GM23338 (cell line): ENCODE measurements around the gene ATG4B. TPM values are rescaled to one million over a fixed set of nuclear protein-coding genes. Genes with fewer than 3 reads are reported as not detected.

Experiments used
- ATAC-seq: fragments of 200-7000 bp; cut with Tn5 transposase; 3 replicates; pipeline ENCODE4 v1.9.1; 2020
- DNase-seq: peaks from one replicate; pipeline ENCODE4 v3.0.0-alpha.2; 2015; ENCODE audit warnings: low spot score
- H2AFZ ChIP-seq: fragments of 200-600 bp; sonication (generic); 2 replicates; pipeline ENCODE4 v1.8.0; 2016; ENCODE audit warnings: antibody characterized with exemption, mild to moderate bottlenecking, moderate library complexity
- H3F3A ChIP-seq: fragments of 200-600 bp; sonication (generic); replicated peaks from 2 replicates; pipeline ENCODE4 v1.8.0; 2017; ENCODE audit warnings: antibody characterized with exemption, mixed run types, low read depth
- H3K27ac ChIP-seq: fragments of 200-600 bp; sonication (generic); 2 replicates; pipeline ENCODE4 v1.6.1; 2016; ENCODE audit warnings: low read depth
- H3K27me3 ChIP-seq: fragments of 200-600 bp; sonication (generic); 2 replicates; pipeline ENCODE4 v1.8.0; 2016; ENCODE audit warnings: mild to moderate bottlenecking, mixed run types, moderate library complexity; ENCODE audit not compliant: insufficient read depth
- H3K36me3 ChIP-seq: fragments of 200-600 bp; sonication (generic); 2 replicates; pipeline ENCODE4 v1.8.0; 2016; ENCODE audit warnings: mild to moderate bottlenecking; ENCODE audit not compliant: insufficient read depth
- H3K4me1 ChIP-seq: fragments of 200-600 bp; sonication (generic); 2 replicates; pipeline ENCODE4 v1.8.0; 2016; ENCODE audit warnings: mild to moderate bottlenecking, moderate library complexity; ENCODE audit not compliant: insufficient read depth
- H3K4me2 ChIP-seq: fragments of 200-600 bp; sonication (generic); 2 replicates; pipeline ENCODE4 v1.7.1; 2017; ENCODE audit warnings: mixed run types
- H3K4me3 ChIP-seq: fragments of 200-600 bp; sonication (generic); 2 replicates; pipeline ENCODE4 v1.6.1; 2016; ENCODE audit warnings: mixed run types
- H3K79me2 ChIP-seq: fragments of 200-600 bp; sonication (generic); replicated peaks from 2 replicates; pipeline ENCODE4 v1.8.0; 2017; ENCODE audit warnings: mild to moderate bottlenecking; ENCODE audit not compliant: insufficient read depth
- H3K9me2 ChIP-seq: fragments of 200-600 bp; sonication (generic); 2 replicates; pipeline ENCODE4 v1.8.0; 2017; ENCODE audit not compliant: insufficient read depth
- H4K20me1 ChIP-seq: fragments of 200-600 bp; sonication (generic); replicated peaks from 2 replicates; pipeline ENCODE4 v1.8.0; 2017; ENCODE audit warnings: mild to moderate bottlenecking; ENCODE audit not compliant: insufficient read depth
- H3K27ac Mint-ChIP-seq: 2 replicates; pipeline ENCODE4 v1.8.0; 2020; ENCODE audit warnings: inconsistent platforms, mild to moderate bottlenecking, moderate library complexity, mixed read lengths
- H3K27me3 Mint-ChIP-seq: 3 replicates; pipeline ENCODE4 v1.8.0; 2022; ENCODE audit warnings: low read depth, mild to moderate bottlenecking, moderate library complexity, mixed read lengths, inconsistent platforms; ENCODE audit not compliant: insufficient read depth, poor library complexity
- H3K36me3 Mint-ChIP-seq: 3 replicates; pipeline ENCODE4 v1.8.0; 2021; ENCODE audit warnings: low read depth, mild to moderate bottlenecking, inconsistent platforms, moderate library complexity, mixed read lengths
- H3K4me1 Mint-ChIP-seq: 3 replicates; pipeline ENCODE4 v1.8.0; 2020; ENCODE audit warnings: mild to moderate bottlenecking, inconsistent platforms, mixed read lengths
- H3K4me3 Mint-ChIP-seq: 3 replicates; pipeline ENCODE4 v1.8.0; 2021; ENCODE audit warnings: moderate library complexity, mild to moderate bottlenecking, inconsistent platforms, mixed read lengths
- H3K9me3 Mint-ChIP-seq: 3 replicates; pipeline ENCODE4 v1.8.0; 2020; ENCODE audit warnings: moderate library complexity, mild to moderate bottlenecking, inconsistent platforms, mixed read lengths
- CREB1 ChIP-seq: fragments of 250-450 bp; sonication (Bioruptor Pico); IDR thresholded peaks from 2 replicates; pipeline ENCODE4 v1.5.0; 2020; ENCODE audit warnings: low read depth, mild to moderate bottlenecking, moderate library complexity
- EZH2 ChIP-seq: fragments of 200-600 bp; sonication (generic); IDR thresholded peaks from one replicate; pipeline ENCODE4 v1.8.0; 2017; ENCODE audit warnings: antibody characterized with exemption, mild to moderate bottlenecking, low read depth; ENCODE audit not compliant: unreplicated experiment
- EZH2phosphoT487 ChIP-seq: fragments of 200-600 bp; sonication (generic); IDR thresholded peaks from one replicate; pipeline ENCODE4 v1.8.1; 2018; ENCODE audit warnings: antibody characterized with exemption; ENCODE audit not compliant: unreplicated experiment
- JUNB ChIP-seq: IDR thresholded peaks from one replicate; pipeline ENCODE4 v1.6.1; 2016; ENCODE audit warnings: antibody characterized with exemption; ENCODE audit not compliant: unreplicated experiment
- NANOG ChIP-seq: IDR thresholded peaks from 2 replicates; pipeline ENCODE4 v1.6.1; 2016; ENCODE audit warnings: antibody characterized with exemption, borderline replicate concordance
- POLR2AphosphoS5 ChIP-seq: IDR thresholded peaks from 2 replicates; pipeline ENCODE4 v1.6.1; 2016; ENCODE audit warnings: antibody characterized with exemption, low read depth
- STAT1 ChIP-seq: IDR thresholded peaks from one replicate; pipeline ENCODE4 v1.6.1; 2016; ENCODE audit warnings: antibody characterized with exemption; ENCODE audit not compliant: unreplicated experiment
- ZNF114 ChIP-seq: fragments of 250-450 bp; sonication (Bioruptor Pico); IDR thresholded peaks from 2 replicates; pipeline ENCODE4 v1.5.0; 2020; ENCODE audit warnings: mild to moderate bottlenecking, moderate library complexity
- ZNF331 ChIP-seq: fragments of 250-450 bp; sonication (Bioruptor Pico); IDR thresholded peaks from 2 replicates; pipeline ENCODE4 v1.5.0; 2020; ENCODE audit warnings: low read depth, mild to moderate bottlenecking, moderate library complexity
- polyA plus RNA-seq: library from polyadenylated mRNA; unstranded; fragments of >200 nt; fragmentation: Nextera tagmentation; extraction: Ambion mirVana; gene quantifications from 2 replicates; pipeline ENCODE4 v1.2.1, GENCODE V29; 2016
- total RNA-seq: library from RNA; depleted of rRNA; stranded (reverse); fragments of >200 nt; shearing (Covaris generic); gene quantifications from 2 replicates; pipeline ENCODE4 v1.2.3, GENCODE V29; 2014
- TF ChIP-seq, protein P1 (sequence below): IDR thresholded peaks from one replicate; pipeline ENCODE4 v1.6.1; 2018; ENCODE audit warnings: antibody characterized with exemption; ENCODE audit not compliant: unreplicated experiment
- TF ChIP-seq, protein P2 (sequence below), 2 experiments: fragments of 200-600 bp in 1 of 2; sonication (generic) in 1 of 2; conservative IDR thresholded peaks; 2 replicates each; pipeline versions ENCODE4 v1.5.1 to v1.6.1; 2016 to 2017; ENCODE audit warnings: antibody characterized with exemption in 2 of 2, low read depth in 2 of 2, mild to moderate bottlenecking in 2 of 2, moderate library complexity in 1 of 2
- TF ChIP-seq, protein P3 (sequence below): fragments of 250-450 bp; sonication (Bioruptor Pico); IDR thresholded peaks from 2 replicates; pipeline ENCODE4 v1.5.0; 2020; ENCODE audit warnings: mild to moderate bottlenecking, moderate library complexity
- TF ChIP-seq, protein P4 (sequence below): IDR thresholded peaks from 2 replicates; pipeline ENCODE4 v1.6.1; 2016; ENCODE audit warnings: antibody characterized with exemption

Gene ATG4B
- total and polyA plus RNA-seq, 2 experiments from 2014 or later = 102 to 104 TPM

- peaks cover 71% of the 10 kb centered on the region for H3K36me3 Mint-ChIP-seq
These were observed 84.4 kb downstream of the ATG4B start for GRCh38 chr2:241721852-241722251.

More at GRCh38 chr2:241721852-241722251, 84.4 kb downstream of the ATG4B start:
- TF ChIP-seq, protein P1, sequence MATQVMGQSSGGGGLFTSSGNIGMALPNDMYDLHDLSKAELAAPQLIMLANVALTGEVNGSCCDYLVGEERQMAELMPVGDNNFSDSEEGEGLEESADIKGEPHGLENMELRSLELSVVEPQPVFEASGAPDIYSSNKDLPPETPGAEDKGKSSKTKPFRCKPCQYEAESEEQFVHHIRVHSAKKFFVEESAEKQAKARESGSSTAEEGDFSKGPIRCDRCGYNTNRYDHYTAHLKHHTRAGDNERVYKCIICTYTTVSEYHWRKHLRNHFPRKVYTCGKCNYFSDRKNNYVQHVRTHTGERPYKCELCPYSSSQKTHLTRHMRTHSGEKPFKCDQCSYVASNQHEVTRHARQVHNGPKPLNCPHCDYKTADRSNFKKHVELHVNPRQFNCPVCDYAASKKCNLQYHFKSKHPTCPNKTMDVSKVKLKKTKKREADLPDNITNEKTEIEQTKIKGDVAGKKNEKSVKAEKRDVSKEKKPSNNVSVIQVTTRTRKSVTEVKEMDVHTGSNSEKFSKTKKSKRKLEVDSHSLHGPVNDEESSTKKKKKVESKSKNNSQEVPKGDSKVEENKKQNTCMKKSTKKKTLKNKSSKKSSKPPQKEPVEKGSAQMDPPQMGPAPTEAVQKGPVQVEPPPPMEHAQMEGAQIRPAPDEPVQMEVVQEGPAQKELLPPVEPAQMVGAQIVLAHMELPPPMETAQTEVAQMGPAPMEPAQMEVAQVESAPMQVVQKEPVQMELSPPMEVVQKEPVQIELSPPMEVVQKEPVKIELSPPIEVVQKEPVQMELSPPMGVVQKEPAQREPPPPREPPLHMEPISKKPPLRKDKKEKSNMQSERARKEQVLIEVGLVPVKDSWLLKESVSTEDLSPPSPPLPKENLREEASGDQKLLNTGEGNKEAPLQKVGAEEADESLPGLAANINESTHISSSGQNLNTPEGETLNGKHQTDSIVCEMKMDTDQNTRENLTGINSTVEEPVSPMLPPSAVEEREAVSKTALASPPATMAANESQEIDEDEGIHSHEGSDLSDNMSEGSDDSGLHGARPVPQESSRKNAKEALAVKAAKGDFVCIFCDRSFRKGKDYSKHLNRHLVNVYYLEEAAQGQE = no peak
- no peak for TF ChIP-seq STAT1
- TF ChIP-seq, protein P2, sequence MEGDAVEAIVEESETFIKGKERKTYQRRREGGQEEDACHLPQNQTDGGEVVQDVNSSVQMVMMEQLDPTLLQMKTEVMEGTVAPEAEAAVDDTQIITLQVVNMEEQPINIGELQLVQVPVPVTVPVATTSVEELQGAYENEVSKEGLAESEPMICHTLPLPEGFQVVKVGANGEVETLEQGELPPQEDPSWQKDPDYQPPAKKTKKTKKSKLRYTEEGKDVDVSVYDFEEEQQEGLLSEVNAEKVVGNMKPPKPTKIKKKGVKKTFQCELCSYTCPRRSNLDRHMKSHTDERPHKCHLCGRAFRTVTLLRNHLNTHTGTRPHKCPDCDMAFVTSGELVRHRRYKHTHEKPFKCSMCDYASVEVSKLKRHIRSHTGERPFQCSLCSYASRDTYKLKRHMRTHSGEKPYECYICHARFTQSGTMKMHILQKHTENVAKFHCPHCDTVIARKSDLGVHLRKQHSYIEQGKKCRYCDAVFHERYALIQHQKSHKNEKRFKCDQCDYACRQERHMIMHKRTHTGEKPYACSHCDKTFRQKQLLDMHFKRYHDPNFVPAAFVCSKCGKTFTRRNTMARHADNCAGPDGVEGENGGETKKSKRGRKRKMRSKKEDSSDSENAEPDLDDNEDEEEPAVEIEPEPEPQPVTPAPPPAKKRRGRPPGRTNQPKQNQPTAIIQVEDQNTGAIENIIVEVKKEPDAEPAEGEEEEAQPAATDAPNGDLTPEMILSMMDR (conservative IDR thresholded peaks at IDR 0.05; ENCODE audit: low read depth in 2 of 2) = no peak
- no peak for TF ChIP-seq EZH2
- TF ChIP-seq, protein P3, sequence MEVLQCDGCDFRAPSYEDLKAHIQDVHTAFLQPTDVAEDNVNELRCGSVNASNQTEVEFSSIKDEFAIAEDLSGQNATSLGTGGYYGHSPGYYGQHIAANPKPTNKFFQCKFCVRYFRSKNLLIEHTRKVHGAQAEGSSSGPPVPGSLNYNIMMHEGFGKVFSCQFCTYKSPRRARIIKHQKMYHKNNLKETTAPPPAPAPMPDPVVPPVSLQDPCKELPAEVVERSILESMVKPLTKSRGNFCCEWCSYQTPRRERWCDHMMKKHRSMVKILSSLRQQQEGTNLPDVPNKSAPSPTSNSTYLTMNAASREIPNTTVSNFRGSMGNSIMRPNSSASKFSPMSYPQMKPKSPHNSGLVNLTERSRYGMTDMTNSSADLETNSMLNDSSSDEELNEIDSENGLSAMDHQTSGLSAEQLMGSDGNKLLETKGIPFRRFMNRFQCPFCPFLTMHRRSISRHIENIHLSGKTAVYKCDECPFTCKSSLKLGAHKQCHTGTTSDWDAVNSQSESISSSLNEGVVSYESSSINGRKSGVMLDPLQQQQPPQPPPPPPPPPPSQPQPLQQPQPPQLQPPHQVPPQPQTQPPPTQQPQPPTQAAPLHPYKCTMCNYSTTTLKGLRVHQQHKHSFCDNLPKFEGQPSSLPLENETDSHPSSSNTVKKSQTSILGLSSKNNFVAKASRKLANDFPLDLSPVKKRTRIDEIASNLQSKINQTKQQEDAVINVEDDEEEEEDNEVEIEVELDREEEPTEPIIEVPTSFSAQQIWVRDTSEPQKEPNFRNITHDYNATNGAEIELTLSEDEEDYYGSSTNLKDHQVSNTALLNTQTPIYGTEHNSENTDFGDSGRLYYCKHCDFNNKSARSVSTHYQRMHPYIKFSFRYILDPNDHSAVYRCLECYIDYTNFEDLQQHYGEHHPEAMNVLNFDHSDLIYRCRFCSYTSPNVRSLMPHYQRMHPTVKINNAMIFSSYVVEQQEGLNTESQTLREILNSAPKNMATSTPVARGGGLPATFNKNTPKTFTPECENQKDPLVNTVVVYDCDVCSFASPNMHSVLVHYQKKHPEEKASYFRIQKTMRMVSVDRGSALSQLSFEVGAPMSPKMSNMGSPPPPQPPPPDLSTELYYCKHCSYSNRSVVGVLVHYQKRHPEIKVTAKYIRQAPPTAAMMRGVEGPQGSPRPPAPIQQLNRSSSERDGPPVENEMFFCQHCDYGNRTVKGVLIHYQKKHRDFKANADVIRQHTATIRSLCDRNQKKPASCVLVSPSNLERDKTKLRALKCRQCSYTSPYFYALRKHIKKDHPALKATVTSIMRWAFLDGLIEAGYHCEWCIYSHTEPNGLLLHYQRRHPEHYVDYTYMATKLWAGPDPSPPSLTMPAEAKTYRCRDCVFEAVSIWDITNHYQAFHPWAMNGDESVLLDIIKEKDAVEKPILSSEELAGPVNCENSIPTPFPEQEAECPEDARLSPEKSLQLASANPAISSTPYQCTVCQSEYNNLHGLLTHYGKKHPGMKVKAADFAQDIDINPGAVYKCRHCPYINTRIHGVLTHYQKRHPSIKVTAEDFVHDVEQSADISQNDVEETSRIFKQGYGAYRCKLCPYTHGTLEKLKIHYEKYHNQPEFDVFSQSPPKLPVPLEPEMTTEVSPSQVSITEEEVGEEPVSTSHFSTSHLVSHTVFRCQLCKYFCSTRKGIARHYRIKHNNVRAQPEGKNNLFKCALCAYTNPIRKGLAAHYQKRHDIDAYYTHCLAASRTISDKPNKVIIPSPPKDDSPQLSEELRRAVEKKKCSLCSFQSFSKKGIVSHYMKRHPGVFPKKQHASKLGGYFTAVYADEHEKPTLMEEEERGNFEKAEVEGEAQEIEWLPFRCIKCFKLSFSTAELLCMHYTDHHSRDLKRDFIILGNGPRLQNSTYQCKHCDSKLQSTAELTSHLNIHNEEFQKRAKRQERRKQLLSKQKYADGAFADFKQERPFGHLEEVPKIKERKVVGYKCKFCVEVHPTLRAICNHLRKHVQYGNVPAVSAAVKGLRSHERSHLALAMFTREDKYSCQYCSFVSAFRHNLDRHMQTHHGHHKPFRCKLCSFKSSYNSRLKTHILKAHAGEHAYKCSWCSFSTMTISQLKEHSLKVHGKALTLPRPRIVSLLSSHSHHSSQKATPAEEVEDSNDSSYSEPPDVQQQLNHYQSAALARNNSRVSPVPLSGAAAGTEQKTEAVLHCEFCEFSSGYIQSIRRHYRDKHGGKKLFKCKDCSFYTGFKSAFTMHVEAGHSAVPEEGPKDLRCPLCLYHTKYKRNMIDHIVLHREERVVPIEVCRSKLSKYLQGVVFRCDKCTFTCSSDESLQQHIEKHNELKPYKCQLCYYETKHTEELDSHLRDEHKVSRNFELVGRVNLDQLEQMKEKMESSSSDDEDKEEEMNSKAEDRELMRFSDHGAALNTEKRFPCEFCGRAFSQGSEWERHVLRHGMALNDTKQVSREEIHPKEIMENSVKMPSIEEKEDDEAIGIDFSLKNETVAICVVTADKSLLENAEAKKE (CRISPR knock-in tag) = no peak
- no peak for TF ChIP-seq CREB1
- TF ChIP-seq, protein P4, sequence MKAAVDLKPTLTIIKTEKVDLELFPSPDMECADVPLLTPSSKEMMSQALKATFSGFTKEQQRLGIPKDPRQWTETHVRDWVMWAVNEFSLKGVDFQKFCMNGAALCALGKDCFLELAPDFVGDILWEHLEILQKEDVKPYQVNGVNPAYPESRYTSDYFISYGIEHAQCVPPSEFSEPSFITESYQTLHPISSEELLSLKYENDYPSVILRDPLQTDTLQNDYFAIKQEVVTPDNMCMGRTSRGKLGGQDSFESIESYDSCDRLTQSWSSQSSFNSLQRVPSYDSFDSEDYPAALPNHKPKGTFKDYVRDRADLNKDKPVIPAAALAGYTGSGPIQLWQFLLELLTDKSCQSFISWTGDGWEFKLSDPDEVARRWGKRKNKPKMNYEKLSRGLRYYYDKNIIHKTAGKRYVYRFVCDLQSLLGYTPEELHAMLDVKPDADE = no peak
- TF ChIP-seq EZH2phosphoT487 = no peak
- TF ChIP-seq POLR2AphosphoS5 = no peak
- no peak for TF ChIP-seq NANOG
- TF ChIP-seq JUNB = no peak
- TF ChIP-seq ZNF331 (CRISPR knock-in tag) = no peak
- no peak for TF ChIP-seq ZNF114 (CRISPR knock-in tag)
- H3K9me2 ChIP-seq = no peaks in the 10 kb centered on the region
- no peak overlapping the region for H3K27ac ChIP-seq
- no peaks in the 10 kb centered on the region; the same call in 1 of the 2 replicates for H3K79me2 ChIP-seq
- H3K27ac Mint-ChIP-seq = no peak overlapping the region
- H2AFZ ChIP-seq = no peak overlapping the region
- peaks cover 7% of the 10 kb centered on the region for H3K36me3 ChIP-seq
- no peak overlapping the region for H3K4me2 ChIP-seq
- no peaks in the 10 kb centered on the region for H3K4me1 Mint-ChIP-seq
- H3K9me3 Mint-ChIP-seq = peaks cover 30% of the 10 kb centered on the region
- ATAC-seq = no peak
- peaks cover 9% of the 10 kb centered on the region for H4K20me1 ChIP-seq
- no peak for DNase-seq
- no peaks in the 10 kb centered on the region for H3K4me1 ChIP-seq
- H3F3A ChIP-seq = no peaks in the 10 kb centered on the region
- H3K27me3 ChIP-seq = no peaks in the 10 kb centered on the region
- no peak overlapping the region for H3K4me3 Mint-ChIP-seq
- H3K4me3 ChIP-seq = no peak overlapping the region
- H3K27me3 Mint-ChIP-seq = peaks cover 8% of the 10 kb centered on the region
